ENCODE data around the gene TUBB4B.
"Not testable (repeated sequence)": the region's sequence is repeated elsewhere in the genome, so short reads cannot be mapped to it uniquely, and the experiment has no call there.

TUBB4B gene

GRCh38 chr9:137247135-137247915 lies 6.2 kb downstream of the TUBB4B start:
- no peak for DNase-seq (ENCODE audit: extremely low spot score, insufficient read length, low read depth)
- FAIRE-seq = no peak

GRCh38 chr9:137247916-137248175 lies 6.8 kb downstream of the TUBB4B start:
- FAIRE-seq (no peak), DNase-seq (ENCODE audit: extremely low spot score, insufficient read length, low read depth) (no peak)

GRCh38 chr9:137250329-137251193 lies 9.5 kb downstream of the TUBB4B start:
- DNase-seq (ENCODE audit: extremely low spot score, insufficient read length, low read depth) (no peak), FAIRE-seq (no peak)

- DNase-seq (ENCODE audit: extremely low spot score, insufficient read length, low read depth) (no peak), FAIRE-seq (no peak)
These were observed 10.0 kb downstream of the TUBB4B start, which contains the start of gene STPG3 for GRCh38 chr9:137251194-137251461. TSS of gene STPG3 (plus strand) at chr9:137251286. CDS start at chr9:137251287, 1 bp downstream.

- FAIRE-seq = no peak
These were observed 10.6 kb downstream of the TUBB4B start for GRCh38 chr9:137251490-137252268.

GRCh38 chr9:137252555-137253506 lies 11.7 kb downstream of the TUBB4B start:
- DNase-seq (ENCODE audit: extremely low spot score, insufficient read length, low read depth) (no peak), FAIRE-seq (no peak)

More at GRCh38 chr9:137251490-137252268, 10.6 kb downstream of the TUBB4B start:
- no peak for DNase-seq (ENCODE audit: extremely low spot score, insufficient read length, low read depth)

GRCh38 chr9:137253717-137254623 lies 12.9 kb downstream of the TUBB4B start:
- FAIRE-seq = no peak
- DNase-seq (ENCODE audit: extremely low spot score, insufficient read length, low read depth) = no peak

GRCh38 chr9:137254624-137255447 lies 13.7 kb downstream of the TUBB4B start, which contains the start of gene NELFB:
TSS of gene NELFB (plus strand) at chr9:137255327.
- DNase-seq (ENCODE audit: extremely low spot score, insufficient read length, low read depth) = peak; percentile 100
- FAIRE-seq = peak; percentile 91

- DNase-seq (ENCODE audit: extremely low spot score, insufficient read length, low read depth) (no peak), FAIRE-seq (peak; percentile 70)
These were observed 14.5 kb downstream of the TUBB4B start for GRCh38 chr9:137255448-137256114.

GRCh38 chr9:137256362-137256761 lies 15.3 kb downstream of the TUBB4B start:
- DNase-seq (ENCODE audit: extremely low spot score, insufficient read length, low read depth) (no peak), FAIRE-seq (no peak)

- DNase-seq (ENCODE audit: extremely low spot score, insufficient read length, low read depth) (no peak), FAIRE-seq (no peak)
These were observed 15.8 kb downstream of the TUBB4B start for GRCh38 chr9:137256856-137257255.

- FAIRE-seq; DNase-seq (ENCODE audit: extremely low spot score, insufficient read length, low read depth): not testable (repeated sequence)
These were observed 21.3 kb downstream of the TUBB4B start for GRCh38 chr9:137262173-137262908.

- no peak for DNase-seq (ENCODE audit: extremely low spot score, insufficient read length, low read depth)
These were observed 21.8 kb downstream of the TUBB4B start for GRCh38 chr9:137262909-137263285.

GRCh38 chr9:137263506-137263905 lies 22.4 kb downstream of the TUBB4B start:
- no peak for FAIRE-seq
- DNase-seq (ENCODE audit: extremely low spot score, insufficient read length, low read depth) = no peak

More at GRCh38 chr9:137262909-137263285, 21.8 kb downstream of the TUBB4B start:
- FAIRE-seq = no peak

- no peak for FAIRE-seq
- no peak for DNase-seq (ENCODE audit: extremely low spot score, insufficient read length, low read depth)
These were observed 23.0 kb downstream of the TUBB4B start for GRCh38 chr9:137264067-137264466.

- DNase-seq (ENCODE audit: extremely low spot score, insufficient read length, low read depth) (no peak), FAIRE-seq (no peak)
These were observed 24.5 kb downstream of the TUBB4B start for GRCh38 chr9:137265496-137266161.

Data from GM18507 (cell line).